ENCODE data around the gene RABL2B.

DNA sequence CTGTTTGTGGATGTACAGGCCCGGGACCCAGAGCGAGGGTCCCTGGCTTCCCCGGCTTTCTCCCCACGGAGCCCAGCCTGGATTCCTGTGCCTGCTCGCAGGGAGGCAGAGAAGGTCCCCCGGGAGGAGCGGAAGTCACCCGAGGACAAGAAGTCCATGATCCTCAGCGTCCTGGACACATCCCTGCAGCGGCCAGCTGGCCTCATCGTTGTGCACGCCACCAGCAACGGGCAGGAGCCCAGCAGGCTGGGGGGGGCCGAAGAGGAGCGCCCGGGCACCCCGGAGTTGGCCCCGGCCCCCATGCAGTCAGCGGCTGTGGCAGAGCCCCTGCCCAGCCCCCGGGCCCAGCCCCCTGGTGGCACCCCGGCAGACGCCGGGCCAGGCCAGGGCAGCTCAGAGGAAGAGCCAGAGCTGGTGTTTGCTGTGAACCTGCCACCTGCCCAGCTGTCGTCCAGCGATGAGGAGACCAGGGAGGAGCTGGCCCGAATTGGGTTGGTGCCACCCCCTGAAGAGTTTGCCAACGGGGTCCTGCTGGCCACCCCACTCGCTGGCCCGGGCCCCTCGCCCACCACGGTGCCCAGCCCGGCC lies 62.1 kb downstream of the RABL2B start:
- TF ChIP-seq POLR2A (IDR thresholded peaks at IDR 0.05) (no peak), POLR2AphosphoS5 (IDR thresholded peaks at IDR 0.05) (no peak)
- TF ChIP-seq, protein P1, sequence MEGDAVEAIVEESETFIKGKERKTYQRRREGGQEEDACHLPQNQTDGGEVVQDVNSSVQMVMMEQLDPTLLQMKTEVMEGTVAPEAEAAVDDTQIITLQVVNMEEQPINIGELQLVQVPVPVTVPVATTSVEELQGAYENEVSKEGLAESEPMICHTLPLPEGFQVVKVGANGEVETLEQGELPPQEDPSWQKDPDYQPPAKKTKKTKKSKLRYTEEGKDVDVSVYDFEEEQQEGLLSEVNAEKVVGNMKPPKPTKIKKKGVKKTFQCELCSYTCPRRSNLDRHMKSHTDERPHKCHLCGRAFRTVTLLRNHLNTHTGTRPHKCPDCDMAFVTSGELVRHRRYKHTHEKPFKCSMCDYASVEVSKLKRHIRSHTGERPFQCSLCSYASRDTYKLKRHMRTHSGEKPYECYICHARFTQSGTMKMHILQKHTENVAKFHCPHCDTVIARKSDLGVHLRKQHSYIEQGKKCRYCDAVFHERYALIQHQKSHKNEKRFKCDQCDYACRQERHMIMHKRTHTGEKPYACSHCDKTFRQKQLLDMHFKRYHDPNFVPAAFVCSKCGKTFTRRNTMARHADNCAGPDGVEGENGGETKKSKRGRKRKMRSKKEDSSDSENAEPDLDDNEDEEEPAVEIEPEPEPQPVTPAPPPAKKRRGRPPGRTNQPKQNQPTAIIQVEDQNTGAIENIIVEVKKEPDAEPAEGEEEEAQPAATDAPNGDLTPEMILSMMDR (IDR thresholded peaks at IDR 0.05), result no peak

All from transverse colon (tissue), 4 donors.